ENCODE measurements around the gene FAM107B.
A peak's percentile ranks its signal among the peaks of the same experiment; 100 is the strongest.
"Not testable (repeated sequence)": the region's sequence is repeated elsewhere in the genome, so short reads cannot be mapped to it uniquely, and the experiment has no call there.

The FAM107B gene

GRCh38 chr10:14688606-14689005 is 86.1 kb downstream of the FAM107B start:
- DNase-seq, result no peak

DNA sequence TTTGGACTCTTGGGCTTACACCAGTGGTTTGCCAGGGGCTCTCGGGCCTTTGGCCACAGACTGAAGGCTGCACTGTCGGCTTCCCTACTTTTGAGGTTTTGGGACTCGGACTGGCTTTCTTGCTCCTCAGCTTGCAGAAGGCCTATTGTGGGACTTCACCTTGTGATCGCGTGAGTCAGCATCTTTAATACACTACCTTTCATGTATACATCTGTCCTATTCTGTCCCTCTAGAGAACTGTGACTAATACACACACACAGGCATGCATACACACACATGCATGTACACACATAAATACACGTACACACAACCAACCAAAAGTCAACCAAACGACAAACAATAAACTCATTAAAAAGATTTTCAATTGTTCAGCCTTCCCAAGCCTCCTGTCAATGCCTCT is 86.5 kb downstream of the FAM107B start:
- DNase-seq, result not testable (repeated sequence)

DNA sequence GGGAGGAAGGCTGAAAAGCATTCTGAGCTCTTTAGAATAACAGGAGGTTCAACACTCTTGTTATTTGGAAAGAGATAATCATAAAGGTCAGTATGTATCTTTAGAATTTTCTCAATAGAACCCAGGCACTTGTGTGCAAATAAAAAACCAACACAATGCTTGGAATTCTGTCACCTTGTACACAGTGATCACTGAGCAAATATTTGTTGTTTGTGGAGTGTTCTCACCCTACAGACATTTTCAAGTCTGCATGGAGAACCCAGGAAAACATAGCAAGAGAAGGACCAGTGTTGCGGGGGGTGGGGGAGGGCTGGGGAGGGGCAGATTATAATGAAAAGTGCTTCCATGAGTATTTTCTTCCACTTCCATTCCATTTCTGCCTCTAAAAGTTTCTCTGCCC is 87.4 kb downstream of the FAM107B start:
- no peak for DNase-seq

DNA sequence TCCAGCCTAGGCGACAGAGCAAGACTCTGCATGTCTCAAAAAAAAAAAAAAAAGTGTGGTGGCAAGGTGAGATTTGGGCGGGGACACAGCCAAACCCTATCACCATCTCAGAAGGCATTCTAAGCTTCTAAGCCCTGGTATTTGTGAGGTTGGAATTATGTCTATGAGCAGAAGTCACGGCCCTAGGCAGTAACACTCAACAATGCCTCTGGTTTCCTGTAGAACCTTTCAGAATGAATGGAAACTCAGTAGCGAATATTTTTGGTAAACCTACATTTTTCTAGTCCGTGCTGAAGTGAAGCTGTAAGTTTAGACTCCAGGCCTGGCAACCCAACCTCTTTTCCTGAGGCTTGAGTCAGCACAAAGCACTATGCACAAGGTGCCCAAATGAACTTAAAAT is 88.3 kb downstream of the FAM107B start:
- no peak for DNase-seq

DNA sequence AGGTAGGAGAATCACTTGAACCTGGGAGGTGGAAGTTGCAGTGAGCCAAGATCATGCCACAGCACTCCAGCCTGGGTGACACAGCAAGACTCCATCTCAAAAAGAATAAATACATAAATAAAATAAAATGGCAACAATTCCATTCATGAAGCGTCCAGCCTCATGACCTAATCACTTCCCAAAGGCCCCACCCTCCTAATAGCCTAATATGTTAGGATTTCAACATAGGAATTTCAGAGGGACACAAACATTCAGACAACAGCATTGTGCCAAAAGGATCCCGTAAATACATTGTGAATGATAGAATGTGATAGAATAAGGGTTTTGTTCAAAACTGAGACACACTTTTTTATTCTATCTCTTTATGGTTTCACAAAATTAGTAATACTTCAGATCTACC is 90.3 kb downstream of the FAM107B start:
- DNase-seq, result no peak

DNA sequence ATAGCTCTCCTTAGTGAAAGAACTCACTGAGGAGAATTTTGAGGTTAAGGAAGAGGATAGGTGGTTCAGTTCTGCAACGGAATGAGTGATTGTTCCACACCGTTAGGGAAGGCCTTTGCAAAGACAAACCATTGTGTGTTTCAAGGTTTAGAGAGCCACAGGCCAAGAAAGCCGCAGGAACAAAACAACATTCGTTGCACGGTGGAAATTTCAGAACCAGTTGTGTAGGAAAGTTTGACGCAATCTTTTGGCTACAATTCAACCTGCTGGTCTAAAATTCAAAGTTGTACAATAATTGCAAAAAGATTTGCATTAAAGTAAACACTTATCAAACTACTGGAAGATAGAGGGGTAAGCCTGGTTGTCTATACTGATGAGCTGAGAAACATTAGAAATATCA is 91.4 kb downstream of the FAM107B start:
- no peak for DNase-seq

GRCh38 chr10:14681802-14682201 is 92.9 kb downstream of the FAM107B start:
- no peak for DNase-seq

GRCh38 chr10:14681305-14681704 is 93.4 kb downstream of the FAM107B start:
- DNase-seq, result no peak

DNA sequence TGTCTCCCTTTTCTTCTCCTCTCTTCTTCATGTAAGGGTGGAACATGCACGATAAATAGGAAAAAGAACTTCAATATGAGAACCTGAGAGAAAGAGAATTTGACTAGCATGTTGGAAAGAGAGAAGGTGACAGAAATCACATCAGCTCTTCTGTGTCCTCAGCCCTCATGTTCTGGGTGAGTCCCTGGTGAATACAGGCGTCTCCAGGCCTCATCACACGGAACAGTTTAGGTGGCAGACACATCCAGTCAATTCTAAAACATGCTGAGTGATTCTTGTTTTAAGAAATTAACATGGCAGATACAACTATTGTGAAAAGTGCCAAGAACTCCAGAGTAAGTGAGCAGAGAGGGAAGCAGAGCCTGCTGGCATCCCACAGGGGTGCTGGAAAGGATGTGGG is 96.1 kb downstream of the FAM107B start:
- DNase-seq, result no peak

DNA sequence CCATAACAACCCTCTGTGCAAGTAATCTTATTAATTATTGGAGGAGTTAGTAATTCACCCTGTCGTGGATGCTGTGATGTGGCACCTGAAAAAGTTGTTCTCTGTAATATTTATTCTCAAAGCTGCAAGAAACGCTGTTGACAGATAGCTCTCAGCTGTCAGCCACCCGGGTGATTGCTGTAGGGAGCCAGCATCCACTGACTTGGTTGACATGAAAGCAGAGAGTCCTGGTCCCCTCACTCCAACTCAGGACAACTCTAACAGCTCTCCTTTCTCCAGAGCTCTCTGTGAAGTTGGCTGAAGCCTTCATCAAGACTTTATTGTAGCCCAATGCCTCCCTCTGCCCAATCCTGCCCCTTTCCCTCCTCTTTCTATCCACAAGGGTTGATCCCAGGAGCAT is 98.0 kb downstream of the FAM107B start:
- no peak for DNase-seq

DNA sequence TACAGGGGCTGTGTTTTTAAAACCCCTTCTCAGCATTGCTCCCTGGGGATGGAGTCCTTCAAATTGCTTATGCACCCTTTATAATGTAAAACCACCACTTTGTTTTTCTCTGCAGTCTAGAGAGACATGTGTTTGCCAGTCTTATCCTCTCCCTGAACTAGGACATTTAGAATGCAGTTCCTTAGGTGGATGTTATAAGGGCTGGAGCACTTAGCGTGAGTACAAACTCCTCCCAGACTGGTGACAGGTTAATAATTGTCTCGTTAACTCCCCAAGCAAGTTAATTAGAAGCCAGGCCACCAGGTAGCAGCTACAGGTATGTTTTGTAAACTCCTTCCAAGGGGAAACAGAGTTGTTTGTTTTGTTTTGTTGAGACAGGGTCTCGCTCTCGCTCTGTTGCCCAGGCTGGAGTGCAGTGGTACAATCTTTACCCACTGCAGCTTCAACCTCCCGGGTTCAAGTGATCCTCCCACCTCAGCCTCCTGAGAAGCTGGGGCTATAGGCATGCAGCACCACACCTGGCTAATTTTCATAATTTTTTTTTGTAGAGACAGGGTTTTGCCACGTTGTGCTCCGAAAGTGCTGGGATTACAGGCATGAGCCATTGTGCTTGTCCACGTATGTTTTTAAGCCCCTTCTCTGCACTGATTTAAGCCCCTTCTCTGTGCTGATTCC is 100.2 kb downstream of the FAM107B start:
- no peak for DNase-seq

DNA sequence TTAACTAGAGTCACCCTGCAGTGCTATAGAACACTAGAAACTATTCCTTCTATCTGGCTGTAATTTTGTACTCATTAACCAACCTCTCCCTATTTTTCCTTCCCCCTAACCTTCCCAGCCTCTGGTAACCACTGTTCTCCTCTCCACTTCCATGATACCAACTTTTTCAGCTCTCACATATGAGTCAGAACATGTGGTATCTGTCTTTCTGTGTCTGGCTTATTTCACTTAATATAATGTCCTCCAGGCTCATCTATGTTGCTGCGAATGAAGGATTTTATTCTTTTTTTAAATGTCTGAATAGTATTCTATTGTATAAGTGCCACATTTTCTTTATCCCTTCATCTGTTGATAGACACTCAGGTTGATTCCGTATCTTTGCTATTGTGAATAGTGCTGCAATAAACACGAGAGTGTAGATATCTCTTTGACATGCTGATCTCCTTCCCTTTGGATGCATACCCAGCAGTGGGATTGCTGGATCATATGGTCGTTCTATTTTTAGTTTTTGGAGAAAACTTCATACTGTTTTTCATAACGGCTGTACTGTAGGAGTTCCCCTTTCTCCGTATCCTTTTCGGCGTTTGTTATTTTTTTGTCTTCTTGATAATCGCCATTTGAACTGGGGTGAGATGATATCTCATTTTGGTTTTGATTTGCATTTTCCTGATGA is 101.4 kb downstream of the FAM107B start:
- no peak for DNase-seq

DNA sequence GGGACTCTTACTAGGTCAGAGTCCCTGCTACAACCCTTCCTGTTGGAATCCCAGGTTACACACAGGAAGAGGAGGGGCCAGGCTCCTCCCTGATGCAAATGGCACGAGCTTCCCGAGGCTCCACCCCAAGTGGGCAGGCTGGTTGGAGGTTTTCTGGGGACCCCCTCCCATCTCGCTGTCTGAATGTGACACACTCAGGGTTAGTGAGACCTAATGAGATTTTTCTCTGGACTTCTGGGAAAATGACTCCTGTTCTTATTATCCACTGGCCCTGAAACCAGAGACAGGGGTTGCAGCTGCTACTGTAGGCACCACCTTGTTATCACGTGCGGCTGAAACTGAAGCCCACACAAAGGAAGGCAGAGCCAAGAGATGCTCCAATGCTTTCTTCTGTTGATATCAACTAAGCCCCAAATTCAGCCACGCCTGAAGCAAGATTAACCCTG is 103.3 kb downstream of the FAM107B start:
- no peak for DNase-seq

DNA sequence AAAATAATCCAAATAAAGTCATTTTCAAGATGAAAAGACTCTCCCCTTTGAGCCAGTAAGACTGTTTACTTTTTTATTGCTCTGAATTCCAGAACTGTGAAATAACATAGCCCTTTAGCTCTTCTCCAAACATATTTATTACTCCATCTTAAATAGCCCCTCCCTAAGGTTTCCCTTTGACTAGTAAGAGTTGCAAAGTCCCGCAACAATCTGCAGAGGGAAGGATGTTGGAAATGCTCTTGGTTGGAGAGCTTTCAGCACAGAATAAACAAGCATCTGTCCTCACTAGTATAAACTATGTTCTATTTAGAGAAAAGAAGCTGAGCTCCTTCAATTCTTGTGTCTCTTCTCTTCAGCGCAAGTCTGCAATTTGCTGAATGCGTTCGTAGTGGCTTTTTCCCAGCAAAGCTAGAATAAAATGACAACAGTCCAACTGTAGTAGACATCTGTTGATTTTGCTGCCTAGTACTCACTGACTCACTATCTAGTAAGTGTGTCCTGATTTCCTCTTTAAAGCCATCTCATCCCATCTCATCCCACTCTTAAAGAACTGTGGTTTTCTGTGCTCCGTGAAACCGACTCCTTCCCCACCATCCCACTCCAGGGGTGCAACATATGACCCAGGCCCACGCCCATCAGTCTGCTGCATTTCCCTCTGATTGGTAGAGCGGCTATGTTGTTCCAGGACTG is 104.0 kb downstream of the FAM107B start:
- no peak for DNase-seq

DNA sequence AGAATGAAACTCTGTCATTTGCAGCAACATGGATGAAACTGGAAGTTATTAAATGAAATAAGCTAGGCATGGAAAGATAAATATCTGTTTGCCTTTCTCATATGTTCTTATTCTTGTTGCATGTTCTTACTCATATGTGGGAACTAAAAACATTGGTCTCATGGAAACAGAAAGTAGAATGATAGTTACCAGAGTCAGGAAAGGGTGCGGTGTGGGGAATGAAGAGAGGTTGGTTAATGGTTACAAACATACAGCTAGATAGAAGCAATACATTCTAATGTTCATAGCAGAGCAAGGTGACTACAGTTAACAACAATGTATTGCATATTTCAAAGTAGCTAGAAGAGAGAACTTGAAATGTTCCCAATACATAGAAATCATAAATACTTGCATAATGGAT is 105.1 kb downstream of the FAM107B start:
- no peak for DNase-seq

GRCh38 chr10:14667781-14668180 is 106.9 kb downstream of the FAM107B start:
- DNase-seq, result no peak

DNA sequence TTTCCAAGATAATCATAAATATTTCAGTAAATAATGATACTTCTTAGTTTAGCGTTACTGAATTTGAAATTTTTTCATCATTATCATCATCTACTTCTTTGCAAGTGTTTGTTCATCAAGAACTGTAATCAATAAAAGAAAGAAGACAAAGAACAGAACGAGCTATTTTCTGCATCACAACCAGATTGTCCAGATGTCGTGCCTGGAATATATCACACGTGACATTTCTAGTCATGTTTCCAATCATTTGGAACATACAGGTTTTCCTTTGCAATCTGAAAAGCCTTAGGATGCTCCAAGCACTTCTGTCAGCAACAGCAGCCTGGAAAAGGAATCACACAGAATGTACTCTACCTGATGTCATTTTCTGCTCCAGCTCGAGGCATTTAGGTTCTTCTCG is 107.4 kb downstream of the FAM107B start:
- no peak for DNase-seq

- no peak for DNase-seq
Observed at GRCh38 chr10:14665865-14666857, 108.5 kb downstream of the FAM107B start.

DNA sequence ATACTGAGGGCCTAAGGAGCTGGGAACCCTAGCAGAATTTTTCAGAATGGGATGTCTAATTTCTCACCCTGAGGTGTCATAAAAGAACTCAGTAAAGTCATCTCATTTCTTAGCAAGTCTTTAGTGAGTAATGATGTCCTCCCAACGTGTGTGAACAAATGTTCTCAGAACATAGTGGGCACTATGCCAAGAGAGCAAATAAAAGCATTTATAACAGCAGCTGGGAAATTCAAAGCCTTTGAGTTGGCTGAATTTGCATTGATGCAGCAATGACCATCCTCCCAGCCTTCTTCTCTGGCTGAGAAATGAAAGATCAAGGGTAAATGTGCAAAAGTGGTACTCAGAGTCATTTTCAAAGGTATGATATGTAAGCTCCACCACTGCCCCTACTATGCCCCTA is 109.4 kb downstream of the FAM107B start:
- DNase-seq, result no peak

DNA sequence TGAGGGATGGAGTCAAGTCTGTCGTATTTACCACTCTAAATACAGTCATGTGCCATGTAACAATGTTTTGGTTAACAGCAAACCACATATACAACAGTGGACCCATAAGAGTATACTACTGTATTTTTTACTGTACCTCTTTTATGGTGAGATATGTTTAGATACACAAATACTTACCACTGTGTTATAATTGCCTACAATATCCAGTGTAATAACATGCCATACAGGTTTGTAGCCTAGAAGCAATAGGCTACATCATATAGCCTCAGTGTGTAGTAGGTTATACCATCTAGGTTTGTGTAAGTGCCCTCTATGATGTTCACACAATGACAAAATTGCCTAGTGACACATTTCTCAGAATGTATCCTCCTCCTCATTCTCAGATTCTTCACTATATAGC is 110.4 kb downstream of the FAM107B start:
- no peak for DNase-seq

- DNase-seq, result no peak
Observed at GRCh38 chr10:14661818-14662217, 112.9 kb downstream of the FAM107B start.

DNA sequence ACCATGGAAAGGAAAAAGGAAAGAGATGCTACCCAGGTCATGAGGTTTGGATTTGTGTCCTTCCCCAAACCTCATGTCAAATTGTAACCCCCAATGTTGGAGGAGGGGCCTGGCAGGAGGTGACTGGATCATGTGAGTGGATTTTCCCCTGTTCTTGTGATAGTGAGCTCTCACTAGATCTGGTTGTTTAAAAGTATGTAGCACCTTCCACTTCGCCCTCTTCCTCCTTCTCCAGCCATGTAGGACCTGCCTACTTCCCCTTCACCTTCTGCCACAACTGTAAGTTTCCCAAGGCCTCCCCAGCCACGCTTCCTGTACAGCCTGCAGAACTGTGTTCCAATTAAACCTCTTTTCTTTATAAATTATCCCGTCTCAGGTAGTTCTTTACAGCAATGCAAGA is 113.9 kb downstream of the FAM107B start:
- DNase-seq, result no peak

- peak; percentile 80 for DNase-seq
Observed at GRCh38 chr10:14659626-14660196, 115.0 kb downstream of the FAM107B start.
